Activated CD8-positive, alpha-beta memory T cell treated with anti-CD3 and anti-CD28 coated beads for 24 hours (primary cell): ENCODE results near the gene HEPN1.

Experiments
- DNase-seq: peaks from one replicate; pipeline ENCODE4 v3.0.0-alpha.2; 2020

HEPN1 gene

DNA sequence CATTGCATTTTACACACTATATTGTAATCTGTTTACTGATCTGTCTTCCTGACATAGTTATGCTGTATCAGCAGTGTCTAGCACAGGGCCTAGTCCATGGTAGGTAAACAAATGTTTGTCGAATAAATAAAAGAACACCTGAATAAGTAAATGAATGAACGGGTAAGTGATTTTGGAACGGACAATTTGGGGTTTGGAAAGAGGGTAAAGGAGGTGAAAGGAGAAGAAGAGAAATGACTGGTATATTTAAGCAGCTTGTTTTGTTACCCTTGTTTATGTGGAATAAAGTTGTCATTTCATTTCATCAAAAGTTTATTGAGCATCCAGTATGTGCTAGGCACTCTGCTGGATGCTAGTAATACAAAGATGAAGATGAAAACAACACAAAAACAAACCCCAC, at the start of gene HEPN1:
TSS of gene HEPN1 (plus strand) at position 301 of the 400 bp plus-strand sequence.
- DNase-seq = no peak

DNA sequence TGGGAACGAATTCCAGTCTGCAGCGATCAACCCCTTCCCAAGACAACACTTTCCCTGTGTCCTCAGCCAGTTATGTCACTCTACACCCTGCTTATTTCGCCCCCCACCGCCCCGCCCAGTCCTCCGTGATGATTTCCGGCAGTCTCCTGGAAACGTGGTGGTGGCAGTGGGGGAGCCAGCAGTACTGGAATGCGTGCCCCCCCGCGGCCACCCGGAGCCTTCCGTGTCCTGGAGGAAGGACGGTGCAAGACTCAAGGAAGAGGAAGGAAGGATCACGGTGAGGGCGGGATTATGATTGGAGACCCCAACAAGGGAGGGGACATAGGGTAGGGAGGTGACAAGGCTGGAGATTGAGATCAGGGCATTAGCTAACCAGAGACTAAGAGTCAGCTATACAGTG, 49.7 kb upstream of the HEPN1 start:
- DNase-seq = no peak

DNA sequence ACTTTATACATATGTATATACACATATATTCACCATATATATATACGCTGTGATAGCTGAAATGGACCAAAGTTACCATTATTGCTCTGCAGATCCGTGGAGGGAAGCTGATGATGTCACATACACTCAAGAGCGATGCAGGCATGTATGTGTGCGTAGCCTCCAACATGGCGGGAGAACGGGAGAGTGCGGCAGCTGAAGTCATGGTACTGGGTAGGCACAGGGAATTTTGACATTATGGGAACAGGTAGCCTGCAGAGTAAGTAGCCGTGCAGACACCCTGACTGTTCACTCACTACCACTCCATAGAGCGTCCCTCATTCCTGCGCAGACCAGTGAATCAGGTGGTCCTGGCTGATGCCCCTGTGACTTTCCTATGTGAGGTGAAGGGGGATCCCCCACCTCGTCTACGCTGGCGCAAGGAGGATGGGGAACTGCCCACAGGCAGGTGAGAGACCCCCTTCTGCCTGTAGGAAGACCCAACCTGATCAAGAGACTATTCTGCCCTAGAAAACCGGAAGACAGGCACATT, 49.1 kb upstream of the HEPN1 start:
- DNase-seq = no peak

DNA sequence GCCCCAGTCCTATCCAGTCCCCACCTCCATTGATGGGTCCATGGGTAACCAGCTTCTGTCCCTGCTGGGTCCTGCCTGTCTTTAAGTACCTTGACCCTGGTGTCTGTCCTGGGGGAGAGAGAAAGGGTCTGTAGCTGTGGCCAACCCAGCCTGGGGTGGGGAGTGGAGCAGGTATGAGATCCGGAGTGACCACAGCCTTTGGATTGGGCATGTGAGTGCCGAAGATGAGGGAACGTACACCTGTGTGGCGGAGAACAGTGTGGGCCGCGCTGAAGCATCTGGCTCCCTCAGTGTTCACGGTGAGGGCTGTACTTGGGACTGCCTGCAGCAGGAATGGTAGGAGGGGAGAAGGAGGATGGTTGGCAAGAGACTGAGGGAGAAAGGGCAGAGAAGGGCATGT, 48.6 kb upstream of the HEPN1 start:
- no peak for DNase-seq

DNA sequence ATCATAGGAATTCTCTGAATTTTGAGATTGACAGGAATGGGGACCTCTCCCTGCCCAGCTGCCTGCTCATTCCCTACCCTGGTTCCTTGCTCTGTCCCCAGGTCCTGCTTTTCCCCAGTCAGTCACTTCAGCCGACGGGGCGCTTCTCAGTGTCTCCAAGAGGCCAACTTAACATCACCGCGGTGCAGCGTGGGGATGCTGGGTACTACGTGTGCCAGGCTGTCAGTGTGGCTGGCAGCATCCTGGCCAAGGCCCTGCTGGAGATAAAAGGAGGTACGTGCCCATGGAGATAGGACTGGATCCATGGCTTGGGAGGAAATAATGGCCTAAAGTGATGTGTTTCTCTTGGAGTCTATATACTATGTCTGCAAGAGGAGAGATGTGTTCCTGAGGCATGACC, 46.8 kb upstream of the HEPN1 start:
- DNase-seq = no peak

DNA sequence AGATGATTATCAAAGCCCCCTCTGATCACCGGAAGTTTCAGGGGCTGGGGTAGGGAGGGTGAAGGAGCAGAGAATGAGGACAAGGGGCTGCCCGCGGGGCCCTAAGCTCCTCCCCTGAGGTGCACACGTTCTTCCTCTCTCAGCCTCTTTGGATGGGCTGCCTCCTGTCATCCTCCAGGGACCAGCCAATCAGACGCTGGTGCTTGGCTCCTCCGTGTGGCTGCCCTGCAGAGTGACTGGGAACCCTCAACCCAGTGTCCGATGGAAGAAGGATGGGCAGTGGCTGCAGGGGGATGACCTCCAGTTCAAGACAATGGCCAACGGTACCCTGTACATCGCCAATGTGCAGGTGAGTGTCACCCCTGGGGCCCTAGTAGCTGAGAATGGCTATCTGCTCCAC, 46.3 kb upstream of the HEPN1 start:
- no peak for DNase-seq

DNA sequence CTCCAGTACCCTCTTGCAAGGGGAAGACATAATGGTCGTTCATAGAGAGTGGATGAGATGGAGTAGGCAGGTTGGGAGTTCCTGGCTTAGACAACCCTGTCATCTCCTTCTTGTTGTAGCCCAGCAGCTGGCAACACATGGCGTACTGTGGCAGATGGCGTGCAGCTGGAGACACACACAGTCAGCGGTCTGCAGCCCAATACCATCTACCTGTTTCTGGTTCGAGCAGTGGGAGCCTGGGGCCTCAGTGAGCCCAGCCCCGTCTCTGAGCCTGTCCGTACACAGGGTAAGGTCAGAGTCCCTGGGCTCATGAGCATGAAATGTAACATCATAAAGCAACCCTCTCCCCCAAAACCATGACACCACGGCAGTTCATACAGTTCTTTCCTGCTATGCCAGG, 45.1 kb upstream of the HEPN1 start:
- DNase-seq = no peak

DNA sequence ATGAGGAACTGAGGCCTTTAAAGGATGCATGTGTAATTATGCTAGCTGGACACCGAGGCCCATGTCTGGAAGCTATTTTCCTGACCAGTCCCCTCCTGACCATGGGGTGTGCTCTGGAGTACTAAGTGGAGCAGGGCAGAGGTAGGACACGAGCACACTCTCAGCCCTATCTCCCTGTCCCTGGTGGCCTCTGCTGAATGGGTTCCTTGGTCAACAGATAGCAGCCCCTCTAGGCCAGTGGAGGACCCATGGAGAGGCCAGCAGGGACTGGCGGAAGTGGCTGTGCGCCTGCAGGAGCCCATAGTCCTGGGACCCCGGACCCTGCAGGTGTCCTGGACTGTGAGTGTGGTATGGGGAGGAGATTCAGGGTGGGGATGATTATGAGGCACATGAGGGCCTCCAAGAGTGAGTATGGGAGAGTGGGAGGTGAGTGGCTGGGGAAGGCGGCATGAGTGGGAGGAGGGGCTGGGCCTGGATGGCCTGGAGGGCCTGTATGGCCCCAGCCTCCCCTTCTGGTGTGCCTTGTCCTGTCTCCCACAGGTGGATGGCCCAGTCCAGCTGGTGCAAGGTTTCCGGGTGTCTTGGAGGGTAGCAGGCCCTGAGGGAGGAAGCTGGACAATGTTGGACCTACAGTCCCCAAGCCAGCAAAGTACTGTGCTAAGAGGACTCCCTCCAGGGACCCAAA, 44.3 kb upstream of the HEPN1 start:
- DNase-seq = no peak

DNA sequence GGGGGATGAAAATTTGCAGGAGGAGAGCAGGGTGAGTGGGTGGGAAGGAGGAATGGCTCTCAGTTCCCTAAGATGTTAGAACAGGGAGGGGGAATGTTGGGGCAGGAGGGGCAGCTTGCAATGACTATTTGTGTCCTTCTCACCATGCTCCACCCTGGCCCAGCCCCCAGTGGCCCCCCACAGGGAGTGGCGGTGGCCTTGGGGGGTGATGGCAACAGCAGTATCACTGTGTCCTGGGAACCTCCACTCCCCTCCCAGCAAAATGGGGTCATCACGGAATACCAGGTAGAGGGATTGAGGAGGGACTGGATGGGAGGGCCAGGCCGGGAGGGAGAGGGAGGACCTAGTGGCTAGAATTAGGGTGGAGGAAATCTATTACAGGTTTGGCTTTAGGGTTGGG, 43.6 kb upstream of the HEPN1 start:
- no peak for DNase-seq

DNA sequence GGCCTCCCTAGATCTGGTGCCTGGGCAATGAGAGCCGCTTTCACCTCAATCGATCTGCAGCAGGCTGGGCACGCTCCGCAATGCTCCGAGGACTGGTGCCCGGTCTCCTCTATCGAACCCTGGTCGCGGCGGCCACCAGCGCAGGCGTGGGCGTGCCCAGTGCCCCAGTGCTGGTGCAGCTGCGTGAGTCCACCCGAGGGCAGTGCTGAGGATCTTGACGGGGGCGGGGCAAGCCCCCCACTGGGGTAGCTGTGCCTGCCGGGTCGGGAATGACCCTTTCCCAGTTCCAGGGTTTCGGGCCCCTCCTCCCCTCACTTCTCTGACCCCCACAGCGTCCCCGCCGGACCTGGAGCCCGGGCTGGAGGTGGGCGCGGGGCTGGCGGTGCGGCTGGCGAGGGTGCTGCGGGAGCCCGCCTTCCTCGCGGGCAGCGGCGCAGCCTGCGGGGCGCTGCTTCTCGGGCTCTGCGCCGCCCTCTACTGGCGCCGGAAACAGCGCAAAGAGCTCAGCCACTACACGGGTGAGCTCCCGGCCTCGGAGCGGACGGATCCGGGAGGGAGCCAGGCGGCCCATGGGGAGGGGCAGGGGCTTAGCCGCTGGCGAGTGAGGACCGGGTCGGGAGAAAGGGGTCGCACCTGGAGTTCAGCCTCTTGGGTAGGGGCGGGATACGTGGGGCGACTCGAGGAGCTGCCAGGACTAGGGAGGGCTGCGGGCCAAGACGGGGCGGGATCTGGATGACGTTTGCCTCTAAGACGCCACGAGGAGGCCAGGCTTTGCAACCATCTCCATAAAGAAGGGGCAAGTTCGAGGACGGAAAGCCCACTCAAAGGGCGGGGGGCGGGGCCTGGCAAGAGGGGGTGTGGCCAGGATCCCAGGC, 42.9 kb upstream of the HEPN1 start:
- peak; percentile 93 for DNase-seq

DNA sequence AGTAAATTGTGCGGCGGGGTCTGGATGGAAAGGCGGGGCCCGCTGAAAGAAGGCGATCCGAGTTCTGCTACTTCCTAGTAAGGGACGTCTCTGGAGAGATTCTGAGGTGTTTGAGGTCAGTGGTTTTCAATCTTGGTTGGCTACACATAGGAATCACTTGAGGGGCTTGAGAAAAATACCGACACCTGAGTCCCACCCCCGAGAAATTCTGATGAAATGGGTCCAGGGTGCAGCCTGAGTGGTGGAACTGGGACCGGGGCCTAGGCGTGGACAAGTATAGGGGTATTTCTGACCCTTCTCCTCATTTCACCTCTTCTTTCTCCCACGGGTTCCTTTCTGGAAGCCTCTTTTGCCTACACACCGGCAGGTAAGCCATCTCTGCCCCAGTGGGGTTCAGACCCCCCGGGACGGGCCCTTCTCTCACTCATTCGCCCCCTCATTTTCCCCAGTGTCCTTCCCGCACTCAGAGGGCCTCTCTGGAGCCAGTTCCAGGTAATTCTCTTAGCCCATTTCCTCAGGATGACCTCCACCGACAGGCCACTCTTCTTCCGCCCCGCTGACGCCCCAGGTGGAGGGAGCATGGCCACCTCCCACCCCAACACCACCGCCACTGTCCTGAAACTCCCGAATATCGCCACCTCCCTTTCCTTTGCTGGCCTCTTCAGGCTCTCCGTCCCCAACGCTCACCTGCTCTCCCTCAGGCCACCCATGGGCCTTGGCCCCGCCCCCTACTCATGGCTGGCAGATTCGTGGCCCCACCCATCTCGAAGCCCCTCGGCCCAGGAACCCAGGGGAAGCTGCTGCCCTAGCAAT, 42.0 kb upstream of the HEPN1 start:
- DNase-seq = no peak

DNA sequence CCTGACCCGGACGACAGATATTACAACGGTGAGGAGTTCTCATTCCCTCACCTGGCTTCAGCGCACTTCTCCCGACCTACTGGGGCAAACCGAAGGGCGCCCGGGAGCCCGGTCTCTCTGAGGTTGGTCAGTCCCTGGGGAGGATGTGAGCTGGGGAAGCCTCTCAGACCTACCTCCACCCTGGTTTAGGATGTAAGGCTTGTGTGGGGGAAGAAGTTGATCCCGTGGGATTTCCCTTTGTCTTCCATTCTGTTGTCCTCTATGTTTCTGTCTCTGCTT, 41.5 kb upstream of the HEPN1 start:
- no peak for DNase-seq

DNA sequence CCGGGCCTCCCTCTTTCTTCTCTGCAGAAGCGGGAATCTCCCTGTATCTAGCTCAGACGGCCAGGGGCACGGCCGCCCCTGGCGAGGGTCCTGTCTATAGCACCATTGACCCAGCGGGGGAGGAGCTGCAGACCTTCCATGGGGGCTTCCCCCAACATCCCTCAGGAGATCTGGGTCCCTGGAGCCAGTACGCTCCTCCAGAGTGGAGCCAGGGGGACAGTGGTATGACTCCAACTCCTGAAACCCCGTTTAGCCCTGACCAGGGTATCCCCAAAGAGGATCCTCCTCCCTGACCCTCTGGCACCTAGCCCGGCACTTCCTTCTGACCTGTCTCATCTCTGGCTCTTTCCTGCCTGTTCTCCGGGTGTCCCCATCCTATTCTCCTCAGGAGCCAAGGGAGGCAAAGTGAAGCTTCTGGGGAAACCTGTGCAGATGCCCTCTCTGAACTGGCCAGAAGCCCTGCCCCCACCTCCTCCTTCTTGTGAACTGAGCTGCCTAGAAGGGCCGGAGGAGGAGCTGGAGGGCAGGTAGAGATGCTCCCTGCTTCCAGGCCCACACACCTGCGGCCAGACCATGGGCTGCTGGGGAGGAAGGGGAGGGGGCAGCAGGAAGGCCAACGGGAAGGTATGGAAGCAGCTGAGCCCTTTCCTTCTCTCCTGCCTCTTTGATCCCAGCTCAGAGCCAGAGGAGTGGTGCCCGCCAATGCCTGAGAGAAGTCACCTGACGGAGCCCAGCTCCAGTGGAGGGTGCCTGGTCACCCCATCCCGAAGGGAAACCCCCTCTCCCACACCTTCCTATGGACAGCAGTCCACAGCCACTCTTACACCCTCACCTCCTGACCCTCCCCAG, 40.9 kb upstream of the HEPN1 start:
- no peak for DNase-seq

DNA sequence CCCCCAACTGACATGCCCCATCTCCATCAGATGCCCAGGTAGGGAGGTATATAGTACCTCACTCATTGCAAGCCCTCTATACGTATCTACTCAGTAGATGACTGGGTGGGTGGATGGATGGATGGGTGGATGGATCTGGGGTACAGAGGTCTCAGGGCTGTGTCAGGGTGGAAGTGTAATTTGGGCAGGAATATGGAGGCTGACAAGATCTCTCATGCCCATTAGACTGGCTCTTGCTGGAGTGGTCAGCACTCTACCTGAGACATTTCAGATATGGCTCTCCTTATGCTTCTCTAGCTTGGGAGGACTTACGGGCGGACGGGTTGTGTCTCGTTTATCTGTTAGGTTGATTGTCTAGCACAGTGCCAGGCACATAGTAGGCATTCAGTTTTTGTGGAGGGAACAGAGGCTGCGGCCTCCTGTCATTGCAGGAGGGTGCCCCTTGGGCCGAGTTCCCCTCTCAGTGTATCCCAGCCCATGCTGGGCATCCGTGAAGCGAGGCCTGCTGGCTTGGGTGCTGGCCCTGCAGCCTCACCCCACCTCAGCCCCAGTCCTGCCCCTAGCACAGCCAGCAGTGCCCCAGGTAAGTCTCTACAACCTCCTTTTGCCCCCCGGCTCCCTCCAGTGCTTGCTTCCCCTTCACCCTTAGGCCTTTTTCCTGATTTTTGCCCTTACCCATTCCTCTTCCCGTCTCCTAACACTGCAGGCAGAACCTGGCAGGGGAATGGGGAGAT, 40.1 kb upstream of the HEPN1 start:
- no peak for DNase-seq

DNA sequence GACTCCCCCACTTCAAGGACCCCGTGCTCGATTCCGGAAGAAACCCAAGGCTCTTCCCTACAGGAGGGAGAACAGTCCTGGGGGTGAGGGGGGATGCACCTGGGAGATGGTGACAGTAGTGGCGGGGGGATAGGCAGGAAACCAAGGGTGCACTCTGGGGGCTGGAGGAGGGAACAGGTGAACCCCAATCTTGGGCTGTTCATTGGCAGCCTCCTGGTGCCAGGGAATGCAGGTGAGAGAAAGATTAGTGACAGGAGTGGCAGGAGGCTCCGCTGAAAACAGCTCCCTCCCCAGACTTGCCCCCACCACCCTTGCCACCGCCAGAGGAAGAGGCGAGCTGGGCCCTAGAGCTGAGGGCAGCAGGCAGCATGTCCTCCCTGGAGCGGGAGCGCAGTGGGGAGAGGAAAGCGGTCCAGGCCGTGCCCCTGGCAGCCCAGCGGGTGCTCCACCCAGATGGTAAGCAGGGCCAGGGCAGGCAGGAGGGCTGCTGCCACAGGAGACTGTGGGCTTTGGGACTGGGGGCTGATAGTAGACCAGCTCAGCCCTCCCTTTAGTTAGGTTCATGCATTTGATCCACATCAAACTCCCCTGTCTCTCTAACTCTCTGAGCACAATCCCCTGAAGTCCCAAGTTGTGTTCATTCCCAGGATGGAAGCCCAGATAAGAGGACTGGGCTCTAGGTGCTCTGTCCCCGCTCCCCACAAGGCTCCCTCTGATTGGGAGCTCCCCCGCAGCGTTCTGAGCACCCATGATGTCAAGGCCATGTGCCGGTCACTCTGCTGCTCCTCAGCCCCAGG, 39.4 kb upstream of the HEPN1 start:
- DNase-seq = no peak

DNA sequence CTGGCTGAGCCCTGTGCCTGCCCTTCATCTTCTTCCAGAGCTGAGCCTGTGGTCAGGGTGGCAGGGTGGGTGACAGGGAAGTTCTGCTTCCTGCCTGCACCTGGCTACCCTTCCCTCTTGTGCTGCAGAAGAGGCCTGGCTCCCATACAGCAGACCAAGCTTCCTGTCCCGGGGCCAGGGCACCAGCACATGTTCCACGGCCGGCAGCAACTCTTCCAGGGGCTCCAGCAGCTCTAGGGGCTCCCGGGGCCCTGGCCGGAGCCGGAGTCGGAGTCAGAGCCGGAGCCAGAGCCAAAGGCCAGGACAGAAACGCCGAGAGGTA, 38.8 kb upstream of the HEPN1 start:
- peak; percentile 50 for DNase-seq

DNA sequence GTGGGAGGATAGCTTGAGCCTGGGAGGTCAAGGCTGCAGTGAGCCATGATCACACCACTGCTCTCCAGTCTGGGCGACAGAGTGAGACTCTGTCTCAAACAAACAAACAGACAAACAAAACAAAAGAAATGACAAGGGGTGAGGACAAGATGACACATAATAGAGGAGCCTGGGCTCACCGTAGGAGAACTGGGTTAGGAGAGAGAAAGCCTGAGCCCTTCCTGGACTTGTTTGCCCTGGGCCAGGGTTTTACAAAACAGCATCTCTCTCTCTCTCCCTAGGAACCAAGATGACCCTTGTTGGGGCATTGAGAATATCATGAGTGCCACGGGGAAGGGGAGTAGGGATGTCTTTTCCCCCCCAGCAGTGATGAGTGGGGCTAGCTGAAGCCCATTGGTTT, 38.1 kb upstream of the HEPN1 start:
- DNase-seq = peak; percentile 28

DNA sequence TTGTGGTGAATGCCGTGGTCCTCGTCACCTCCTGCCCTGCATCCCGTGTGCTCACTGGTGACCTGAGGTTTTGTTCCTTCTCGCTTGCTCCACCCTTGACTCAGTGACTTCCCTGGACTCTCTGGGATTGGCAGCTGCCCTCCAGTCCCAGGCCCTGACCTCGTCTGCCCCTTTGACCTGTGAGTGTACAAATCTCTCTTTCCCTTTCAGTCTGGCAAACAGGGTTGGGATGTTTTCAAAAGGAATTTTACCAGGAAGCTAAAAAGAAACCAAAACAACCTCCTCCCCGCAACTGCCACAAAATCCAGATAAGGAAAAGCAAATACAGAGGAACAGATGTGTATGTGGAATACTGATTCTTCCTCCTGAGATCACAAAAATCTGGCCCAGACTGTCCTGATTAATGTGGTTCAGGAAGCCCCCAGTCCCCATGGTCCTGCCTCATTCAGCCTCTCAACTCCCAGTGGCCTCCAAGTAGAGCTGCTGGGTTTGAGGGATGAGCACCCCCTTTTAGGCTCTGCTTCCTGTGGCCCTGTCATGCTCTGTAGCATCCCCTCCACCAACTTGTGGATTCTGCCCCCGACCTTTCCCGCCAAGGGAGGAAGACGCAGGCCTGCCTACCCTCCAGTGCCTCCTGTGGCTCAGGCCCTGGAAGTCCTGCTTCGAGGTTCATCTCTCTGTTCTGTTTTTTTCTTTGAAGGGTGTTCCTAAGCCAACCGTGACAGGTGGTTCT, 36.5 kb upstream of the HEPN1 start:
- no peak for DNase-seq

DNA sequence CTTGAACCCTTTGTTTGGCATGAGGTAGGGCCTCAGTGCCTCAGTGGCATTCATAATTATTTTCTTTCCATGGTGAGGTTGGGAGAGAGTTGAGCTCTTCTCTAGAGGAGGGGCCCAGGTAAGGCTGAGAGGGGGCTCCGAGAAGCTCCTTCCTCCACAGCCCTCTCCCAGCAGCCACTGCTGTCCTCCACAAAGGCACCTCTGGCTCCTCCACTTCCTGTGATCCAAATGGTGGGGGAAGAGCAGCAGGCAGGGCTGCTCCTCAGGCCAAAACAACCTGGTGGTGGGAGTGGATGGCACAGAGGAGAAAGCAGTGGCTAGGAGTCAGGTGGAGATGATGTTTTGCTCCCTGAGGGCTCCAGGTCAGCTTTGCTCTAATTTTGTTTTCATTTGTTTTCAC, 34.7 kb upstream of the HEPN1 start:
- DNase-seq = no peak

DNA sequence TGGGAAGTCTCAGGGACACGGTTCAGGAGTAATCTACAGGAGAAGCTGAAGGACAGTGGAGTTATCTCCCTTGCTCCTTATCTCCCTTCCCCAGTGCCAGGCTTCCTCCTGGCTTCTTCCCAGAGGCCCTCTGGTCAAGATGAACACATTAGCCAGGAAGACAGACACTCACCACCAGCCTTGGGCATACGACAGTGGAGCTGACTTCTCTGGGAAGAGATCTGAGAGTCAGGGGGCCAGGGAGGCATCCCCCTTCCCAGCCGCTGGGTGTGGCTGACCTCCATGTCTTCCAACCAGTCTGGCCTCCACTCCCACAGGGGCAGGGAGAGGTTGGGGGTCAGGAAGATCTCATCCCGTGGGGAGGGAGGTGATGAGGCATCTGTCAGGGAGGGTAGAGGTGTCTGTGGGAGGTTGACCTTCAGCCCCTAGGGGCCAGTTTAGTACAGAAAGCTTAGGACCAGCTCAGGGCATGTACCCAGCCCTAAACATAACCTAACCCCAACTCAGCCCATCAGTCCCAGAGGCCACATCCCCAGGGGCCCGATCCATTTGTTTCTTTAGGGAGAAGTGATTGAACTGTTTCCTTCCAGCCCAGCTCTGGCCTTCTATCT, 34.1 kb upstream of the HEPN1 start:
- DNase-seq = no peak
